Memory B cell (primary cell): Measurements from ENCODE around the gene ADGRV1.
A peak's percentile ranks its signal among the peaks of the same experiment; 100 is the strongest.
"Not testable (repeated sequence)": the region's sequence is repeated elsewhere in the genome, so short reads cannot be mapped to it uniquely, and the experiment has no call there.

Source experiments
- ATAC-seq: fragments of 150-1000 bp; cut with Tn5 transposase; 2 replicates; pipeline ENCODE4 v1.10.0; 2021; ENCODE audit warnings: low read depth, mild to moderate bottlenecking, moderate library complexity
- DNase-seq, 2 donors: peaks; one replicate each; pipeline ENCODE4 v3.0.0; 2022; ENCODE audit warnings: low spot score in 2 of 2
- H3K27ac Mint-ChIP-seq: one replicate; pipeline ENCODE4 v1.8.0; 2022; ENCODE audit warnings: mild to moderate bottlenecking, moderate library complexity, mixed read lengths
- H3K27me3 Mint-ChIP-seq: one replicate; pipeline ENCODE4 v1.8.0; 2022; ENCODE audit warnings: mixed read lengths
- H3K36me3 Mint-ChIP-seq: one replicate; pipeline ENCODE4 v1.8.0; 2022; ENCODE audit warnings: mild to moderate bottlenecking, mixed read lengths
- H3K4me1 Mint-ChIP-seq: one replicate; pipeline ENCODE4 v1.8.0; 2022; ENCODE audit warnings: mixed read lengths
- H3K4me3 Mint-ChIP-seq: one replicate; pipeline ENCODE4 v1.8.0; 2022; ENCODE audit warnings: mild to moderate bottlenecking, moderate library complexity, mixed read lengths
- H3K9me3 Mint-ChIP-seq: one replicate; pipeline ENCODE4 v1.8.0; 2022; ENCODE audit warnings: mixed read lengths

ADGRV1 gene

DNA sequence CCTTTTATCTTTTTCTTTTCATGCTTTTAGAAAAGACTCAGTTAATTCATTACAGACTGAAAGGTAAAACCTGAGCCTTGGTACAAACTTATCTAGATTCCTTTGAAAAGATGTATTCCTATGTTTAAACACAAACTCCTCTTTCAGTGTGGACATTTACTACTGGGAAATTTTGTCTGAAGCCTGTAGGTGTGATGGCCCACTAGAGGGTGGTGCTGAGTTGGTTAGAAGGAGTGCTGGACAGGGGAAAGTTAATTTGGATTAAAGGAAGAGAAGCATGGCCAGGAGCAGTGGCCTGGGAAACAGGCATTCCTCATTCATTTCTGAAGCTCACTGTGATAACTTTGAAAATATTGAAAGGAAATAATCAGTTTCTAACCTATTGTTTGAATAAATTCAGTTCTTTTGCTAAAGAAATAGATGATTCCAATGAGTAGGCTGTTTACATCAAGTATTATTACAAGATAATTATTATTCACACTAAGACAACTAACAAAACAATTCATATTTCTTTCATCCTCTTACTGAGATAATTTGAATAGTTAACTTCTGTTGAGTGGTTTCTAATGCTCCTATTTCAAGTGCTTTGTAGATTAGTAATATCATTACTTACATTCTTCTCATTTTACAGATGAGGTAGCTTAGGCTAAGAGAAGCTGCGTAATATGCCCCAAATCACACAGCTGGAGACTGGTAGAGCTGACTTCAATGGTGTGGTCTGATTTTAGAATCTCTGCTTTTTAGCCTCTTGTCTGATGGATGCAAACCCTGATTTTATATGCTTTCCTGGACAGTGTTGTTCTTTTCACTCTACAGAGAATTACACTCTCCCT lies 150.9 kb downstream of the ADGRV1 start:
- DNase-seq (no peak), ATAC-seq (no peak)
- H3K27ac Mint-ChIP-seq = no peak overlapping the region
- H3K4me3 Mint-ChIP-seq = no peak overlapping the region
- no peaks in the 10 kb centered on the region for H3K36me3 Mint-ChIP-seq
- H3K9me3 Mint-ChIP-seq = no peaks in the 10 kb centered on the region
- H3K27me3 Mint-ChIP-seq = peaks cover 2% of the 10 kb centered on the region
- peaks cover 3% of the 10 kb centered on the region for H3K4me1 Mint-ChIP-seq

DNA sequence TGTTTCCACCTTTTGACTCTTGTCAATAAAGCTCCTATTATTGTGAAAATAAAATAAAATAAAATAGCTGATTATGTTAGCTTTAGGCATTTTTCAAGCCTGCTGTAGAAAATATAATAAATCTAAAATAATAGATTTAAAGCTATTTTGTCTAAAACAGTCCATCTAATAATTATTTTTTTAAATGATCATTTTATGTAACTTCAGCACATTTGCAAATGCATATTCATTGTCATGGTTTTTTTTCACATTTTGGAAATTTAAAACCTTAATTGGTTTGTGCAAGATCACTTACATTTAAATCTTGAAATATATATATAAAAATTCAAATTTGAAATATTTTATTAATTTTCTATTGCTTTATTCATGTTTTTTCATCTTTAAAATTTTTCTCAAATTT lies 159.8 kb downstream of the ADGRV1 start:
- no peak for ATAC-seq
- peaks cover 3% of the 10 kb centered on the region for H3K9me3 Mint-ChIP-seq
- H3K27me3 Mint-ChIP-seq = peaks cover 6% of the 10 kb centered on the region
- no peaks in the 10 kb centered on the region for H3K4me1 Mint-ChIP-seq
- no peak overlapping the region for H3K27ac Mint-ChIP-seq
- H3K36me3 Mint-ChIP-seq = no peaks in the 10 kb centered on the region
- no peak overlapping the region for H3K4me3 Mint-ChIP-seq
- DNase-seq = no peak

DNA sequence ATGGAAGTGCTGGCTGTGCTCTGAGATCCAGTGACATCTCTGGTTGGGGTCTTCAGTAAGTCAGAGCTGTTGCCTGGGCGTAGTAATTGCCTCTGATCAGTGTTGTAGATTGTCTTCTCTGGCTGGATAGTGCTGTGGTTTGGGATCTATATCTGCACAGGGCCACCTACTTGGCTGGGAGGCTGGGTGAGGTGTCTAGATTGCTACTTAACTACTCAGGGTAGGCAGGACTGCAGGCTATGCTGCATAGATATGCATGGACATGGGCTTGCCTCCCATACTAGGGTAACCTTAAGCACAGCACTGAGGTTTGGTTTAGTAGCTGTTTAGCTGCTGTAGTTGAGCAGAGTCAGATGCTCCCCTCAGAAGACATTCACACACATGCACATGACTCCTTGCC lies 181.0 kb downstream of the ADGRV1 start:
- peaks cover 16% of the 10 kb centered on the region for H3K9me3 Mint-ChIP-seq

GRCh38 chr5:90740244-90740799 lies 181.7 kb downstream of the ADGRV1 start:
- H3K9me3 Mint-ChIP-seq = peaks cover 16% of the 10 kb centered on the region
- DNase-seq (no peak), ATAC-seq (no peak)

More for the DNA sequence above, 181.0 kb downstream of the ADGRV1 start:
- Mint-ChIP-seq H3K27me3 (peaks cover 10% of the 10 kb centered on the region), H3K4me3 (no peak overlapping the region), H3K27ac (no peak overlapping the region), H3K4me1 (no peaks in the 10 kb centered on the region), H3K36me3 (peaks cover 1% of the 10 kb centered on the region)
- ATAC-seq (no peak), DNase-seq (no peak)

GRCh38 chr5:90741022-90741564 lies 182.5 kb downstream of the ADGRV1 start:
- Mint-ChIP-seq H3K27ac (no peak overlapping the region), H3K9me3 (peaks cover 18% of the 10 kb centered on the region), H3K4me3 (no peak overlapping the region), H3K4me1 (no peaks in the 10 kb centered on the region), H3K36me3 (peaks cover 1% of the 10 kb centered on the region), H3K27me3 (peaks cover 8% of the 10 kb centered on the region)
- DNase-seq (no peak), ATAC-seq (no peak)

More at GRCh38 chr5:90740244-90740799, 181.7 kb downstream of the ADGRV1 start:
- Mint-ChIP-seq H3K27me3 (peaks cover 8% of the 10 kb centered on the region), H3K27ac (no peak overlapping the region), H3K36me3 (peaks cover 1% of the 10 kb centered on the region), H3K4me1 (no peaks in the 10 kb centered on the region), H3K4me3 (no peak overlapping the region)

GRCh38 chr5:90746119-90746518 lies 187.5 kb downstream of the ADGRV1 start:
- Mint-ChIP-seq H3K27ac (no peak overlapping the region), H3K36me3 (no peaks in the 10 kb centered on the region), H3K4me3 (no peak overlapping the region), H3K27me3 (peaks cover 9% of the 10 kb centered on the region), H3K4me1 (no peaks in the 10 kb centered on the region), H3K9me3 (peaks cover 3% of the 10 kb centered on the region)
- ATAC-seq = no peak
- no peak for DNase-seq

DNA sequence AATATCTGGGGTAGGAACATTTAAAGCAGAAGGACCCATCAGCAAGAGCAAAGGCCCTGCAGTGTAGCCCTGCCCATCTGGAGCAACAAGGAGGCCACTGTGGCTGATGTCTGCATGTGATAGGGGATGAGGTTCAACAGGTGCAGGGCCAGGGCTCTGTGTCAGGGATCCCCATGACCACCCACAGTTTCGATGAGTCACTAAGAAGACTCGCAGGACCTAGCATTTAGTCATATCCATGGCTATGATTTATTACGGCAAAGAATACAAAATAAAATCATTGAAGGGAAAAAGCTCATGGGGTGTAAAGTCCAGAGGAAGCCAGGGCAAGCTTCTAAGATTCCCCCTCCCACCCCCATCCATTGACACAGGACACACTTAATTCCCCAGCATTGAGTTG lies 188.6 kb downstream of the ADGRV1 start:
- ATAC-seq (no peak), DNase-seq (no peak)
- Mint-ChIP-seq H3K27ac (no peak overlapping the region), H3K4me1 (no peaks in the 10 kb centered on the region), H3K36me3 (no peaks in the 10 kb centered on the region), H3K9me3 (peaks cover 3% of the 10 kb centered on the region), H3K27me3 (peaks cover 8% of the 10 kb centered on the region), H3K4me3 (no peak overlapping the region)

GRCh38 chr5:90747693-90748092 lies 189.1 kb downstream of the ADGRV1 start:
- H3K27ac Mint-ChIP-seq = no peak overlapping the region
- no peak overlapping the region for H3K4me3 Mint-ChIP-seq
- peaks cover 5% of the 10 kb centered on the region for H3K27me3 Mint-ChIP-seq
- DNase-seq (no peak), ATAC-seq (no peak)
- peaks cover 3% of the 10 kb centered on the region for H3K9me3 Mint-ChIP-seq
- H3K36me3 Mint-ChIP-seq = no peaks in the 10 kb centered on the region
- H3K4me1 Mint-ChIP-seq = no peaks in the 10 kb centered on the region

DNA sequence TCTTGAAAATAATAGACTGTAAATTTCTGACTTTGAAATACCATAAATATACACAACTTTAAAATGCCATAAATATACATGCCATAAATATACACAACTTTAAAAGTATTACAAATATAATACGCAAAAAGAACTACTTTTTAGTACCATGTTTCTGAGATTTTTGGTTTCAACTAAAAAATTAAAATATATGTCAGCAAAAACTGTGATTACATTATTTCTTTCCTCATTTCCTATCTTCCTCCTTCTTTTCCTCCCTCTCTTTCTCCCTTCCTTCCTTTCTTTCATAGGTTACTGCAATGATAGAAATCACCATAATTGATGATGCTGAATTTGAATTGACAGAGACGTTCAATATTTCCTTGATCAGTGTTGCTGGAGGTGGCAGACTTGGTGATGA lies 200.5 kb downstream of the ADGRV1 start:
- no peaks in the 10 kb centered on the region for H3K4me1 Mint-ChIP-seq
- H3K27me3 Mint-ChIP-seq = peaks cover 2% of the 10 kb centered on the region
- ATAC-seq (no peak), DNase-seq (no peak)
- H3K4me3 Mint-ChIP-seq = no peak overlapping the region
- no peak overlapping the region for H3K27ac Mint-ChIP-seq
- no peaks in the 10 kb centered on the region for H3K36me3 Mint-ChIP-seq
- no peaks in the 10 kb centered on the region for H3K9me3 Mint-ChIP-seq

GRCh38 chr5:90767710-90768109 lies 209.1 kb downstream of the ADGRV1 start:
- Mint-ChIP-seq H3K4me1 (no peaks in the 10 kb centered on the region), H3K36me3 (peaks cover 1% of the 10 kb centered on the region), H3K27me3 (peaks cover 5% of the 10 kb centered on the region), H3K9me3 (peaks cover 3% of the 10 kb centered on the region), H3K4me3 (no peak overlapping the region), H3K27ac (no peak overlapping the region)
- ATAC-seq (no peak), DNase-seq (no peak)

DNA sequence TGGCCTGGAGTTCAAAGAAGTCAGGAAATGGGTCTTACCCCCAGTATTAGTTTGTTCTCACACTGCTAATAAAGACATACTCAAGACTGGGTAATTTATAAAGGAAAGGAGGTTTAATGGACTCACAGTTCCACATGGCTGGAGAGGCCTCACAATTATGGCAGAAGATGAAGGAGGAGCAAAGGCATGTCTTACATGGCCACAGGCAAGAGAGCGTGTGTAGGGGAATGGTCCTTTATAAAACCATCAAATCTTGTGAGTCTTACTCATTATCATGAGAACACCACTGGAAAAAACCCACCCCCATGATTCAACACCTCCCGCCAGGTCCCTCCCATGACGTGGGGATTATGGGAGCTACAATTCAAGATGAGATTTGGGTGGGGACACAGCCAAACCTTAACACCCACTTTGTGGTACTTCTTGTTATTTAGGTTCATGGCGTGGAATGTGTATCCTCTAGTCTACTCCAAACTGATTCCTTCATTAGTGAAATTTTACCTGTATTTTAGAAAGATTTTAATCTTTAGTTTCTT lies 211.5 kb downstream of the ADGRV1 start:
- not testable (repeated sequence) for H3K36me3 Mint-ChIP-seq, ATAC-seq, H3K4me3 Mint-ChIP-seq, H3K27me3 Mint-ChIP-seq, DNase-seq, H3K9me3 Mint-ChIP-seq, H3K27ac Mint-ChIP-seq, H3K4me1 Mint-ChIP-seq

DNA sequence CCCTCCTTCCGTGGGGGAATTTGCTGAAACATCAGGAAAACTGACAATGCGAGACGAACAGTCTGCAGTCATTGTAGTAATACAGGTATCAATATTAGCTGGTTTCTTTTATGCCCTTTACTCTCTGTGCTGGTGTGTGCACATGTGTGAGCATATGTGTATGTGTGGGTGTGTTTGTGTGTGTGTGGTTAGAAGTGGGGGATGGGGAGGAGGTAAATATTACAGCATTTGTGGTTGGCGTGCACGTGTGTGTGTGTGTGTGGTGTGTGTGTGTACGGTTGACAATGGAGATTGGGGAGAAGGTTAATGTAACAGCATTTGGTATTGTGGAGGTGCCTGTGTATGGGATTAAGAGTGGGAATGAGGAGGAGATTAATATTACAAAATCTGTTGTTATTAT lies 219.4 kb downstream of the ADGRV1 start:
- Mint-ChIP-seq H3K4me1 (peaks cover 3% of the 10 kb centered on the region), H3K9me3 (no peaks in the 10 kb centered on the region), H3K27ac (no peak overlapping the region), H3K27me3 (no peaks in the 10 kb centered on the region), H3K4me3 (no peak overlapping the region), H3K36me3 (no peaks in the 10 kb centered on the region)
- ATAC-seq (no peak), DNase-seq (no peak)

GRCh38 chr5:90783460-90784333 lies 225.1 kb downstream of the ADGRV1 start:
- H3K4me1 Mint-ChIP-seq = peaks cover 3% of the 10 kb centered on the region
- no peaks in the 10 kb centered on the region for H3K9me3 Mint-ChIP-seq
- peak; percentile 63 for ATAC-seq
- peaks cover 3% of the 10 kb centered on the region for H3K27me3 Mint-ChIP-seq
- H3K4me3 Mint-ChIP-seq = no peak overlapping the region
- peak; percentile 58 to 63 for DNase-seq
- H3K36me3 Mint-ChIP-seq = no peaks in the 10 kb centered on the region
- H3K27ac Mint-ChIP-seq = no peak overlapping the region

GRCh38 chr5:90786756-90787155 lies 228.2 kb downstream of the ADGRV1 start:
- no peaks in the 10 kb centered on the region for H3K36me3 Mint-ChIP-seq
- no peak overlapping the region for H3K27ac Mint-ChIP-seq
- no peak overlapping the region for H3K4me3 Mint-ChIP-seq
- H3K4me1 Mint-ChIP-seq = no peaks in the 10 kb centered on the region
- no peak for ATAC-seq
- no peaks in the 10 kb centered on the region for H3K9me3 Mint-ChIP-seq
- peaks cover 8% of the 10 kb centered on the region for H3K27me3 Mint-ChIP-seq
- DNase-seq = no peak
